Gastroesophageal sphincter (tissue), 3 donors: ENCODE results near the gene ZSCAN2.

ENCODE experiments used
- EP300 ChIP-seq: sonication (generic); formaldehyde crosslinking; IDR thresholded peaks from one replicate; pipeline ENCODE4 v1.6.1; 2017; ENCODE audit warnings: antibody characterized with exemption, mild to moderate bottlenecking
- POLR2A ChIP-seq, 2 donors: fragments of 450-650 bp; IDR thresholded peaks; one replicate each; pipeline ENCODE4 v1.6.1; 2017; ENCODE audit warnings: antibody characterized with exemption in 2 of 2, mild to moderate bottlenecking in 2 of 2, moderate library complexity in 1 of 2
- POLR2AphosphoS5 ChIP-seq: sonication (generic); formaldehyde crosslinking; IDR thresholded peaks from one replicate; pipeline ENCODE4 v1.6.1; 2017; ENCODE audit warnings: antibody characterized with exemption
- TF ChIP-seq, protein P1 (sequence below), 4 experiments: fragments of 200-600 bp in 2 of 4; fragments of 450-650 bp in 2 of 4; sonication (generic) in 1 of 4; IDR thresholded peaks; one replicate each; pipeline ENCODE4 v1.5.1; 2017 to 2019; ENCODE audit warnings: antibody characterized with exemption in 4 of 4, mild to moderate bottlenecking in 2 of 4, moderate library complexity in 2 of 4

DNA sequence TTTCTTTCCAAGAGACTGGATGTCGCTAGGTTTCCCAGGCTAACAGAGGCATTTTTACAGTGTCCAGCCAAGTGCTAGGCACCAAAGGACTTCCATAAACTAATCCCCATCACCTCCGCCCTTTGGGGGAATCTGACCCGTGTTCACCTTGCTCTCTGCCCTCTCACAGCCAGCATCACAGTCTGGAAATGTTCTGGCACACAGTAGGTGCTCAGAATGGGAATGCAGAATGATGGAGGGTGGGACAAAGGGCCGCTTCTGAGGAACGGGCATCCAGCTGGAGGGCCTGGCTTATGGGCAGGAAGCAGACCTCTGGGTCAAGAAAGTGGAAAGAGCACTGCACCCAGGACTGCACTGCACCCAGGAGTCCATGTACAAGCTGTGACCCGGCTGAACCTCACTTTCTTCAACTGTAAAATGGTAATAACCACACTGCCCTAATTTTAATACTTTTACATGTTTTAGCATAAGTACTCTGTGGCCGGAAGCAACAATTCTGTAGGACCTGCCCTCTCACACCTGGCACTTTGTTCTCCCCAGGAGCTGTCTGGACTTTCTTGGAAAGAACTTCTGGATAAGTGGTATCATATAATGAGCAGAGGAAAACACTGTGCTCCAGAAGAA lies 58.1 kb downstream of the ZSCAN2 start:
- TF ChIP-seq POLR2AphosphoS5: no peak
- no peak for TF ChIP-seq POLR2A (IDR thresholded peaks at IDR 0.05)
- TF ChIP-seq, protein P1, sequence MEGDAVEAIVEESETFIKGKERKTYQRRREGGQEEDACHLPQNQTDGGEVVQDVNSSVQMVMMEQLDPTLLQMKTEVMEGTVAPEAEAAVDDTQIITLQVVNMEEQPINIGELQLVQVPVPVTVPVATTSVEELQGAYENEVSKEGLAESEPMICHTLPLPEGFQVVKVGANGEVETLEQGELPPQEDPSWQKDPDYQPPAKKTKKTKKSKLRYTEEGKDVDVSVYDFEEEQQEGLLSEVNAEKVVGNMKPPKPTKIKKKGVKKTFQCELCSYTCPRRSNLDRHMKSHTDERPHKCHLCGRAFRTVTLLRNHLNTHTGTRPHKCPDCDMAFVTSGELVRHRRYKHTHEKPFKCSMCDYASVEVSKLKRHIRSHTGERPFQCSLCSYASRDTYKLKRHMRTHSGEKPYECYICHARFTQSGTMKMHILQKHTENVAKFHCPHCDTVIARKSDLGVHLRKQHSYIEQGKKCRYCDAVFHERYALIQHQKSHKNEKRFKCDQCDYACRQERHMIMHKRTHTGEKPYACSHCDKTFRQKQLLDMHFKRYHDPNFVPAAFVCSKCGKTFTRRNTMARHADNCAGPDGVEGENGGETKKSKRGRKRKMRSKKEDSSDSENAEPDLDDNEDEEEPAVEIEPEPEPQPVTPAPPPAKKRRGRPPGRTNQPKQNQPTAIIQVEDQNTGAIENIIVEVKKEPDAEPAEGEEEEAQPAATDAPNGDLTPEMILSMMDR (IDR thresholded peaks at IDR 0.05): no peak
- no peak for TF ChIP-seq EP300
